HCT116 (cell line): ENCODE results near the gene CDC37L1. TPM values are rescaled to one million over a fixed set of nuclear protein-coding genes. Genes with fewer than 3 reads are reported as not detected.

Experiments used
- ATAC-seq: fragments of 200-7000 bp; cut with Tn5 transposase; 2 replicates; pipeline ENCODE4 v1.9.1; 2020; ENCODE audit warnings: mild to moderate bottlenecking, moderate library complexity
- BruUV-seq: library from RNA; stranded (reverse); fragments of 400-500 nt; replicated peaks from 2 replicates; lab custom pipeline; 2021; lab: Mats Ljungman, UMichigan
- CTCF ChIA-PET: fragments of 300-600 bp; sonication (Branson Sonifier 250); formaldehyde crosslinking; loops from one replicate; lab custom pipeline; 2021; ENCODE audit warnings: antibody characterized with exemption; lab: Charles Lee
- POLR2A ChIA-PET: fragments of 300-600, 350-600 bp; sonication (Branson Sonifier 250); formaldehyde crosslinking; loops from one replicate; lab custom pipeline; 2021; ENCODE audit warnings: antibody characterized with exemption; lab: Charles Lee
- RAD21 ChIA-PET, 2 experiments: fragments of 300-600 bp; sonication (Branson Sonifier 250); formaldehyde crosslinking; loops; one replicate each; lab custom pipeline; 2023; ENCODE audit warnings: low total read pairs in 2 of 2; ENCODE audit not compliant: uncharacterized antibody in 2 of 2, unreplicated experiment in 2 of 2, low non-redundant PET in 1 of 2; lab: Charles Lee
- DNase-seq: peaks from one replicate; pipeline ENCODE4 v3.0.0-alpha.2; 2010; ENCODE audit warnings: low read depth, low spot score
- H2AFZ ChIP-seq: fragments of 200-600 bp; shearing (Covaris generic), sonication (generic); 2 replicates; pipeline ENCODE4 v1.6.1; 2017; ENCODE audit warnings: low read depth, mixed run types, mixed read lengths, antibody characterized with exemption, low read length; ENCODE audit not compliant: poor library complexity, severe bottlenecking
- H3K27ac ChIP-seq: 2 replicates; pipeline ENCODE4 v1.5.1; 2012; ENCODE audit warnings: low read depth, low read length
- H3K27me3 ChIP-seq: fragments of 200-600 bp; sonication (generic); 2 replicates; pipeline ENCODE4 v1.6.1; 2016; ENCODE audit warnings: mixed run types, low read length, mixed read lengths; ENCODE audit not compliant: insufficient read depth
- H3K36me3 ChIP-seq, 2 experiments: fragments of 200-500 bp in 1 of 2; fragments of 200-600 bp in 1 of 2; sonication (Bioruptor generic) in 1 of 2; sonication (generic) in 1 of 2; 2 replicates each; pipeline versions ENCODE4 v1.5.1 to v1.6.1; 2014 to 2016; ENCODE audit warnings: low read length in 2 of 2, inconsistent platforms in 1 of 2, mixed read lengths in 1 of 2, mixed run types in 1 of 2; ENCODE audit not compliant: insufficient read depth in 2 of 2, control insufficient read depth in 1 of 2
- H3K4me1 ChIP-seq, 2 experiments: fragments of 200-600 bp in 1 of 2; sonication (generic) in 1 of 2; 2 replicates each; pipeline versions ENCODE4 v1.5.1 to v1.6.1; 2012 to 2017; ENCODE audit warnings: low read length in 2 of 2, inconsistent platforms in 1 of 2, mild to moderate bottlenecking in 1 of 2, mixed read lengths in 1 of 2, mixed run types in 1 of 2, moderate library complexity in 1 of 2; ENCODE audit not compliant: insufficient read depth in 2 of 2, control insufficient read depth in 1 of 2
- H3K4me2 ChIP-seq: fragments of 200-600 bp; sonication (generic); 2 replicates; pipeline ENCODE4 v1.6.1; 2017; ENCODE audit warnings: mixed run types, low read length, mixed read lengths
- H3K4me3 ChIP-seq, 2 experiments: fragments of 200-600 bp in 1 of 2; sonication (generic) in 1 of 2; replicated peaks in 1 of 2; 2 replicates each; pipeline ENCODE4 v1.5.1; 2011 to 2016; ENCODE audit warnings: low read length in 2 of 2, control low read depth in 1 of 2, low read depth in 1 of 2, mild to moderate bottlenecking in 1 of 2, mixed read lengths in 1 of 2, mixed run types in 1 of 2
- H3K79me2 ChIP-seq: fragments of 200-600 bp; sonication (generic); 2 replicates; pipeline ENCODE4 v1.6.1; 2017; ENCODE audit warnings: mild to moderate bottlenecking, mixed run types, low read length, moderate library complexity, mixed read lengths; ENCODE audit not compliant: insufficient read depth
- H3K9ac ChIP-seq: fragments of 200-600 bp; sonication (generic); 2 replicates; pipeline ENCODE4 v1.6.1; 2016; ENCODE audit warnings: low read length, mixed read lengths
- H3K9me2 ChIP-seq: fragments of 200-600 bp; sonication (generic), shearing (Covaris generic); 2 replicates; pipeline ENCODE4 v1.6.1; 2017; ENCODE audit warnings: mixed run types, mild to moderate bottlenecking, moderate library complexity; ENCODE audit not compliant: insufficient read depth
- H3K9me3 ChIP-seq, 2 experiments: fragments of 200-500 bp in 1 of 2; fragments of 200-600 bp in 1 of 2; sonication (Bioruptor generic) in 1 of 2; sonication (generic) in 1 of 2; 2 replicates each; pipeline ENCODE4 v1.6.1; 2014 to 2017; ENCODE audit warnings: low read length in 2 of 2, mixed read lengths in 2 of 2, inconsistent platforms in 1 of 2, low read depth in 1 of 2, mild to moderate bottlenecking in 1 of 2, mixed run types in 1 of 2, moderate library complexity in 1 of 2; ENCODE audit not compliant: control insufficient read depth in 1 of 2, insufficient read depth in 1 of 2
- H4K20me1 ChIP-seq: fragments of 200-600 bp; sonication (generic), shearing (Covaris generic); 2 replicates; pipeline ENCODE4 v1.6.1; 2017; ENCODE audit warnings: mixed run types, mild to moderate bottlenecking, moderate library complexity; ENCODE audit not compliant: insufficient read depth
- CBX3 ChIP-seq: IDR thresholded peaks from 2 replicates; pipeline ENCODE4 v1.6.1; 2012; ENCODE audit warnings: low read depth
- CEBPB ChIP-seq: IDR thresholded peaks from 2 replicates; pipeline ENCODE4 v1.6.1; 2012; ENCODE audit warnings: low read depth
- CTCF ChIP-seq, 3 experiments: fragments of 200-600 bp in 1 of 3; sonication (generic) in 1 of 3; IDR thresholded peaks in 2 of 3; conservative IDR thresholded peaks in 1 of 3; 2 replicates each; pipeline ENCODE4 v1.5.1; 2012 to 2017; ENCODE audit warnings: low read depth in 2 of 3, low read length in 2 of 3, antibody characterized with exemption in 1 of 3, borderline replicate concordance in 1 of 3, control low read depth in 1 of 3, mild to moderate bottlenecking in 1 of 3, mixed read lengths in 1 of 3, mixed run types in 1 of 3, moderate library complexity in 1 of 3; ENCODE audit not compliant: insufficient read depth in 1 of 3
- EGR1 ChIP-seq: IDR thresholded peaks from 2 replicates; pipeline ENCODE4 v1.6.1; 2012; ENCODE audit warnings: low read depth
- ELF1 ChIP-seq: IDR thresholded peaks from 2 replicates; pipeline ENCODE4 v1.6.1; 2012; ENCODE audit warnings: low read depth, borderline replicate concordance
- EZH2 ChIP-seq: fragments of 200-600 bp; sonication (generic); IDR thresholded peaks from 2 replicates; pipeline ENCODE4 v1.6.1; 2017; ENCODE audit warnings: antibody characterized with exemption, mixed run types
- EZH2phosphoT487 ChIP-seq: fragments of 200-600 bp; IDR thresholded peaks from 2 replicates; pipeline ENCODE4 v1.6.1; 2018; ENCODE audit warnings: antibody characterized with exemption, borderline replicate concordance
- FOSL1 ChIP-seq: IDR thresholded peaks from 2 replicates; pipeline ENCODE4 v1.6.1; 2012; ENCODE audit warnings: low read depth
- JUND ChIP-seq: IDR thresholded peaks from 2 replicates; pipeline ENCODE4 v1.6.1; 2012
- MAX ChIP-seq: IDR thresholded peaks from 2 replicates; pipeline ENCODE4 v1.6.1; 2012
- POLR2A ChIP-seq: IDR thresholded peaks from 2 replicates; pipeline ENCODE4 v1.7.0; 2011; ENCODE audit warnings: borderline replicate concordance; ENCODE audit not compliant: insufficient read depth, insufficient read length; ENCODE audit errors: extremely low read depth
- POLR2AphosphoS5 ChIP-seq: IDR thresholded peaks from 2 replicates; pipeline ENCODE4 v1.6.1; 2011; ENCODE audit warnings: mild to moderate bottlenecking, low read depth, low read length, moderate library complexity
- RAD21 ChIP-seq: IDR thresholded peaks from 2 replicates; pipeline ENCODE4 v1.6.1; 2012; ENCODE audit warnings: low read depth, mild to moderate bottlenecking
- REST ChIP-seq: IDR thresholded peaks from 2 replicates; pipeline ENCODE4 v1.6.1; 2012; ENCODE audit warnings: low read depth
- SIN3A ChIP-seq: IDR thresholded peaks from 2 replicates; pipeline ENCODE4 v1.6.1; 2012; ENCODE audit warnings: low read depth
- SRF ChIP-seq: IDR thresholded peaks from 2 replicates; pipeline ENCODE4 v1.6.1; 2012; ENCODE audit warnings: low read depth
- TCF7L2 ChIP-seq: IDR thresholded peaks from 2 replicates; pipeline ENCODE4 v1.7.0; 2011; ENCODE audit warnings: borderline replicate concordance, inconsistent platforms; ENCODE audit not compliant: insufficient read depth, insufficient read length; ENCODE audit errors: extremely low read depth
- YY1 ChIP-seq: IDR thresholded peaks from 2 replicates; pipeline ENCODE4 v1.6.1; 2011; ENCODE audit warnings: low read length, low read depth, moderate library complexity, mild to moderate bottlenecking; ENCODE audit not compliant: insufficient replicate concordance; ENCODE audit errors: extremely low read depth
- ZFX ChIP-seq: fragments of 450-650 bp; IDR thresholded peaks from 2 replicates; pipeline ENCODE4 v1.6.1; 2017
- ZNF274 ChIP-seq: fragments of 200-500 bp; sonication (Bioruptor generic); IDR thresholded peaks from 2 replicates; pipeline ENCODE4 v1.6.1; 2014; ENCODE audit warnings: mild to moderate bottlenecking, low read depth, low read length, inconsistent platforms
- intact Hi-C: fragments of 100-400 bp; cut with micrococcal nuclease; formaldehyde crosslinking; loops from 2 replicates; pipeline ENCODE4 v1.10.0; 2022
- total RNA-seq: library from RNA; stranded (reverse); gene quantifications from one replicate; pipeline ENCODE4 v1.2.1, GENCODE V29; 2021; ENCODE audit not compliant: unreplicated experiment
- TF ChIP-seq, protein P1 (sequence below): IDR thresholded peaks from 2 replicates; pipeline ENCODE4 v1.6.1; 2012

CDC37L1 gene
- total RNA-seq, 1 experiment from 2014 or later: 18.1 TPM

GRCh38 chr9:4662108-4662988, 17.0 kb upstream of the CDC37L1 start, which contains the start of gene PLPP6:
Gene PLPP6 (plus strand): TSS chr9:4662294. CDS start chr9:4662376, 82 bp downstream.
- DNase-seq: peak; percentile 80
- peak; percentile 94 for ATAC-seq
- no peaks in the 10 kb centered on the region for H3K9me3 ChIP-seq
- no peaks in the 10 kb centered on the region; the same call in 1 of the 2 replicates for H3K79me2 ChIP-seq
- peak within 1 kb of the TSS; percentile 75 to 77 for H3K4me3 ChIP-seq
- peak within 1 kb of the TSS; percentile 85 for H2AFZ ChIP-seq
- peak within 1 kb of the TSS; percentile 70 for H3K27ac ChIP-seq
- intact Hi-C loops: loop anchor here (10.0 kb wide), 2 partner anchors 322 to 932 kb away; partner anchors contain the start of gene JAK2
- no peak for TF ChIP-seq CEBPB
- TF ChIP-seq FOSL1: no peak
- TF ChIP-seq POLR2A: no peak
- TF ChIP-seq MAX: peak; percentile 51
- peak; percentile 78 for TF ChIP-seq EGR1
- TF ChIP-seq ELF1: peak; percentile 90
- peak; percentile 33 to 50 (median 37); a peak in 5 of 6 replicates for TF ChIP-seq CTCF (IDR thresholded peaks at IDR 0.05 in 2 of 3, conservative IDR thresholded peaks at IDR 0.05 in 1 of 3; ENCODE audit: borderline replicate concordance in 1 of 3, insufficient read depth in 1 of 3, low read depth in 2 of 3, low read length in 2 of 3)
- peak; percentile 21; the same call in 1 of the 2 replicates for TF ChIP-seq SRF
- peak; percentile 86 for TF ChIP-seq CBX3
- no peak for TF ChIP-seq ZNF274
- peak; percentile 93 for TF ChIP-seq POLR2AphosphoS5
- TF ChIP-seq JUND: no peak; the same call in 1 of the 2 replicates
- no peak for TF ChIP-seq EZH2
- peak; percentile 80 for TF ChIP-seq YY1
- TF ChIP-seq EZH2phosphoT487: no peak
- peak; percentile 80 for TF ChIP-seq TCF7L2
- peak; percentile 63 for TF ChIP-seq RAD21
- peak; percentile 40; the same call in 1 of the 2 replicates for TF ChIP-seq SIN3A
- TF ChIP-seq ZFX: peak; percentile 67
- no peak for TF ChIP-seq REST
- TF ChIP-seq, protein P1, sequence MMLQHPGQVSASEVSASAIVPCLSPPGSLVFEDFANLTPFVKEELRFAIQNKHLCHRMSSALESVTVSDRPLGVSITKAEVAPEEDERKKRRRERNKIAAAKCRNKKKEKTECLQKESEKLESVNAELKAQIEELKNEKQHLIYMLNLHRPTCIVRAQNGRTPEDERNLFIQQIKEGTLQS: no peak
- no peaks in the 10 kb centered on the region for H3K9me2 ChIP-seq
- no TSS peak for BruUV-seq
- H3K4me2 ChIP-seq: peak within 1 kb of the TSS; percentile 92
- ChIA-PET RAD21 (no interaction called here), CTCF (interaction anchor here (1.0 to 1.7 kb wide), 4 partner anchors 22 to 939 kb away, joined by 3 to 4 read pairs (median 3); no protein-coding TSS in a partner anchor), POLR2A (no interaction called here)
- H4K20me1 ChIP-seq: no peaks in the 10 kb centered on the region
- H3K4me1 ChIP-seq: peaks cover 17 to 28% of the 10 kb centered on the region in 2 experiments
- no peaks in the 10 kb centered on the region for H3K36me3 ChIP-seq
- peak within 1 kb of the TSS; percentile 82 for H3K9ac ChIP-seq
- no peaks in the 10 kb centered on the region for H3K27me3 ChIP-seq
